ENCODE results near the gene PRDX5.

Gene PRDX5

GRCh38 chr11:64366751-64367150 is 48.8 kb downstream of the PRDX5 start:
- Histone ChIP-seq H3K9me3 (ENCODE audit: low read length) (no peaks in the 10 kb centered on the region), H3K9ac (ENCODE audit: low read length) (no peak overlapping the region), H3K4me2 (ENCODE audit: low read length) (no peak overlapping the region), H3K4me3 (ENCODE audit: low read depth, low read length, poor library complexity, severe bottlenecking) (no peak overlapping the region), H3K79me2 (ENCODE audit: insufficient read depth, low read length) (no peaks in the 10 kb centered on the region), H2AFZ (ENCODE audit: low read length) (no peak overlapping the region), H3F3A (ENCODE audit: insufficient read depth, low read length) (no peaks in the 10 kb centered on the region), H3K27ac (ENCODE audit: low read depth, low read length, poor library complexity, severe bottlenecking) (no peak overlapping the region), H3K36me3 (ENCODE audit: insufficient read depth, low read length) (peaks cover 56% of the 10 kb centered on the region), H3K27me3 (ENCODE audit: insufficient read depth, low read length) (no peaks in the 10 kb centered on the region), H3K4me1 (ENCODE audit: insufficient read depth, low read length, severe bottlenecking) (no peaks in the 10 kb centered on the region), H4K20me1 (ENCODE audit: insufficient read depth, low read length) (no peaks in the 10 kb centered on the region), H3K9me2 (ENCODE audit: low read depth, low read length) (no peaks in the 10 kb centered on the region)
- TF ChIP-seq CTCF (IDR thresholded peaks at IDR 0.05; ENCODE audit: low read length): no peak
- TF ChIP-seq EZH2 (IDR thresholded peaks at IDR 0.05; ENCODE audit: borderline replicate concordance, low read length): no peak

GRCh38 chr11:64367931-64368672 is 50.2 kb downstream of the PRDX5 start:
- no peak overlapping the region for H2AFZ ChIP-seq (ENCODE audit: low read length)
- H3K4me1 ChIP-seq (ENCODE audit: insufficient read depth, low read length, severe bottlenecking): no peaks in the 10 kb centered on the region
- no peaks in the 10 kb centered on the region for H3K79me2 ChIP-seq (ENCODE audit: insufficient read depth, low read length)
- no peak overlapping the region for H3K4me3 ChIP-seq (ENCODE audit: low read depth, low read length, poor library complexity, severe bottlenecking)
- peaks cover 48% of the 10 kb centered on the region for H3K36me3 ChIP-seq (ENCODE audit: insufficient read depth, low read length)
- H3K27me3 ChIP-seq (ENCODE audit: insufficient read depth, low read length): no peaks in the 10 kb centered on the region
- no peaks in the 10 kb centered on the region for H4K20me1 ChIP-seq (ENCODE audit: insufficient read depth, low read length)
- no peak overlapping the region for H3K27ac ChIP-seq (ENCODE audit: low read depth, low read length, poor library complexity, severe bottlenecking)
- no peak overlapping the region for H3K4me2 ChIP-seq (ENCODE audit: low read length)
- TF ChIP-seq EZH2 (IDR thresholded peaks at IDR 0.05; ENCODE audit: borderline replicate concordance, low read length) (no peak), CTCF (IDR thresholded peaks at IDR 0.05; ENCODE audit: low read length) (no peak)
- H3F3A ChIP-seq (ENCODE audit: insufficient read depth, low read length): no peaks in the 10 kb centered on the region
- H3K9me3 ChIP-seq (ENCODE audit: low read length): no peaks in the 10 kb centered on the region
- no peaks in the 10 kb centered on the region for H3K9me2 ChIP-seq (ENCODE audit: low read depth, low read length)
- H3K9ac ChIP-seq (ENCODE audit: low read length): no peak overlapping the region

DNA sequence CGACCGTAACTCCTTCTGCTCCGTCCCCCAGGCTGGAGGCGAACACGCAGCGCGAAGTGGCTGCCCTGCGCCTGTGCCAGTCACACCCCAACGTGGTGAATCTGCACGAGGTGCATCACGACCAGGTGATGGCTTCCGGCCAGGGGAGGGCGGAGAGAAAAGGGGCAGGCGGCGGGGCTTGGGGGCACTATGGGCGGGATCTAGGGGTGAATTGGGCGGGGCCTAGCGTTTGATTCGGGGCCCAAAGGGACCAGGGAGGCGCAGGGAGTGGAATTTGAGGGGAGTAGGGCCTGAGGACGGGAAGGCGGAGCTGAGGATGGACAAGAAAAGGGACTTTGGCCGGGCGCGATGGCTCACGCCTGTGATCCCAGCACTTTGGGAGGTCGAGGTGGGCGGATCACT is 50.8 kb downstream of the PRDX5 start:
- Histone ChIP-seq H3K27ac (ENCODE audit: low read depth, low read length, poor library complexity, severe bottlenecking) (no peak overlapping the region), H3K4me2 (ENCODE audit: low read length) (no peak overlapping the region), H3K9me2 (ENCODE audit: low read depth, low read length) (no peaks in the 10 kb centered on the region), H3F3A (ENCODE audit: insufficient read depth, low read length) (no peaks in the 10 kb centered on the region), H3K36me3 (ENCODE audit: insufficient read depth, low read length) (peaks cover 42% of the 10 kb centered on the region), H4K20me1 (ENCODE audit: insufficient read depth, low read length) (no peaks in the 10 kb centered on the region), H3K9ac (ENCODE audit: low read length) (no peak overlapping the region), H3K27me3 (ENCODE audit: insufficient read depth, low read length) (no peaks in the 10 kb centered on the region), H3K4me3 (ENCODE audit: low read depth, low read length, poor library complexity, severe bottlenecking) (no peak overlapping the region), H3K79me2 (ENCODE audit: insufficient read depth, low read length) (no peaks in the 10 kb centered on the region), H3K9me3 (ENCODE audit: low read length) (no peaks in the 10 kb centered on the region), H3K4me1 (ENCODE audit: insufficient read depth, low read length, severe bottlenecking) (no peaks in the 10 kb centered on the region), H2AFZ (ENCODE audit: low read length) (no peak overlapping the region)
- no peak for TF ChIP-seq CTCF (IDR thresholded peaks at IDR 0.05; ENCODE audit: low read length)
- TF ChIP-seq EZH2 (IDR thresholded peaks at IDR 0.05; ENCODE audit: borderline replicate concordance, low read length): no peak

Measured in OCI-LY1 (cell line).